K562 (cell line): Measurements from ENCODE around the gene DNAAF1. TPM values are rescaled to one million over a fixed set of nuclear protein-coding genes. Genes with fewer than 3 reads are reported as not detected.

ENCODE experiments used
- ADNP ChIP-seq: fragments of 200-800 bp; sonication (Bioruptor generic); IDR thresholded peaks from 2 replicates; pipeline ENCODE4 v1.6.1; 2016; ENCODE audit warnings: missing genetic modification characterization, missing compliant biosample characterization
- E2F6 ChIP-seq, 2 experiments: IDR thresholded peaks; 2 replicates each; pipeline ENCODE4 v1.6.1; 2011; ENCODE audit warnings: borderline replicate concordance in 1 of 2, control low read depth in 1 of 2, low read depth in 1 of 2, low read length in 1 of 2, mild to moderate bottlenecking in 1 of 2, mixed read lengths in 1 of 2, moderate library complexity in 1 of 2; ENCODE audit not compliant: insufficient read depth in 1 of 2, insufficient read length in 1 of 2, poor library complexity in 1 of 2, severe bottlenecking in 1 of 2; ENCODE audit errors: extremely low read depth in 1 of 2
- GABPA ChIP-seq: fragments of 200-800 bp; sonication (Bioruptor generic); conservative IDR thresholded peaks from 2 replicates; pipeline ENCODE4 v1.6.1; 2016; ENCODE audit warnings: low read depth, missing genetic modification characterization, missing compliant biosample characterization
- MITF ChIP-seq: IDR thresholded peaks from 2 replicates; pipeline ENCODE4 v1.6.1; 2014; ENCODE audit warnings: antibody characterized with exemption
- POLR2B ChIP-seq: fragments of 450-650 bp; IDR thresholded peaks from 2 replicates; pipeline ENCODE4 v1.6.1; 2018; ENCODE audit warnings: low read depth; ENCODE audit not compliant: partially characterized antibody
- RBM22 ChIP-seq: fragments of 200-400 bp; formaldehyde crosslinking; IDR thresholded peaks from 2 replicates; pipeline ENCODE4 v1.6.1; 2018; ENCODE audit warnings: low read length, low read depth; ENCODE audit not compliant: poor library complexity, severe bottlenecking
- SFPQ ChIP-seq: fragments of 200-400 bp; formaldehyde crosslinking; IDR thresholded peaks from 2 replicates; pipeline ENCODE4 v1.6.1; 2017; ENCODE audit warnings: mild to moderate bottlenecking, low read depth, low read length, moderate library complexity
- ZNF512 ChIP-seq: IDR thresholded peaks from 2 replicates; pipeline ENCODE4 v1.6.1; 2016; ENCODE audit warnings: missing genetic modification characterization, missing compliant biosample characterization
- ZNF766 ChIP-seq: fragments of 200-800 bp; sonication (Bioruptor generic); conservative IDR thresholded peaks from 2 replicates; pipeline ENCODE4 v1.6.1; 2016; ENCODE audit warnings: missing genetic modification characterization, missing compliant biosample characterization
- polyA plus RNA-seq, 8 experiments: library from polyadenylated mRNA; depleted of rRNA in 4 of 8; stranded (reverse) in 5 of 8; unstranded in 3 of 8; fragments of >200 nt; fragmentation: Nextera tagmentation in 2 of 8; fragmentation: Illumina TruSeq in 1 of 8; extraction: Ambion mirVana in 2 of 8; extraction: Trizol in 1 of 8; gene quantifications; 2 replicates each; pipeline versions ENCODE4 v1.2.1 to v1.2.3, GENCODE V29; 2011 to 2014; ENCODE audit warnings: inconsistent platforms in 1 of 8, missing spikeins in 1 of 8
- total RNA-seq, 7 experiments: library from RNA; depleted of rRNA in 6 of 7; stranded (reverse); fragments of >200 nt in 6 of 7; fragmentation: Illumina TruSeq in 2 of 7; extraction: Trizol in 2 of 7; gene quantifications; 2 replicates each; pipeline versions ENCODE4 v1.2.1 to v1.2.3, GENCODE V29; 2011 to 2021; ENCODE audit warnings: low replicate concordance in 1 of 7
- TF ChIP-seq, protein P1 (sequence below): sonication (generic); formaldehyde crosslinking; IDR thresholded peaks from 2 replicates; pipeline ENCODE4 v1.8.0; 2022; ENCODE audit warnings: mild to moderate bottlenecking, missing genetic modification reagents
- TF ChIP-seq, protein P2 (sequence below): sonication (generic); formaldehyde crosslinking; IDR thresholded peaks from 2 replicates; pipeline ENCODE4 v1.8.0; 2022; ENCODE audit warnings: missing genetic modification reagents, mild to moderate bottlenecking, moderate library complexity, borderline replicate concordance
- TF ChIP-seq, protein P3 (sequence below): sonication (generic); formaldehyde crosslinking; IDR thresholded peaks from 2 replicates; pipeline ENCODE4 v1.5.0; 2020; ENCODE audit warnings: missing genetic modification reagents

Gene DNAAF1
- total and polyA plus RNA-seq, 9 of the 15 experiments (the other 6 are each of a cell fraction or from before 2014, with no cell fraction given), result 0.01 TPM; not detected in 8

DNA sequence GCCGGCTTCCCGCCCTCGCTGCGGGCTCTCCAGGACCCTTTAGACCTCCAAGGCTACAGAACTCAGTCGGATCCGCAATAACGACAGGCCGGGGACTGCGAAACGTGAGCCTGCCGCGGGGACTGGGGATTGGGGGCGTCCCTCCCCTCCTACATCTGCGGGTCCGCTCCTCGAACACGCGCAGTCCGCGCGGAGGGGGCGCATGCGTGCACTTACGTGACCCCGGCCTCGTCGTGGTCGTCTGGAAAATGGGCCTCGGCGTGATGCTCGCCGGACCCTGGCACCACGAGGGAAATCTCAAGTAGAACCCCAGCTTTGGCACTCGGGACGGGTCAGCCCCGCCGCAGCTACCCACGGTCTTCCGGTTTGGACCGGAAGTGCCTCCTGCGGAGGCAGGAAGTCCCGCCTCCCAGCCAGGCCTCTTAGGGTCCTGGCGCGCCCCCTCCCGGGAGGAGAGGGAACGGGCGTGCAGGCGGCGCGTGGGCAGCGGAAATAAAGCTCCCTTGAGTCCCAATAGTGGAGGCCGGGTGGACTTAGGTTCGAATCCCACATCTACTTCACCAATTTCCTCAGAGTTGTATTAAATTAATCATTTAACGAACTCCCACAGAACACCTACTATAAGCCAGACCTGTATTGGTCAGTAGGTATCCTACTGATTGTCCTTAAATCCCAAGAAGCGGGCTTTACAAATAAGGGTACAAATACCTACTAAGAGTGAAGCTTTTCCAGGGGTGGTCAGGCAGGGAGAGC, 41.8 kb downstream of the DNAAF1 start, which contains the start of gene TAF1C (continued):
- TF ChIP-seq RBM22, result no peak
- TF ChIP-seq ZNF766 (CRISPR knock-in tag), result 0 out of 2 replicates have a peak, but pooled peaks have one; percentile 67
- TF ChIP-seq, protein P1, sequence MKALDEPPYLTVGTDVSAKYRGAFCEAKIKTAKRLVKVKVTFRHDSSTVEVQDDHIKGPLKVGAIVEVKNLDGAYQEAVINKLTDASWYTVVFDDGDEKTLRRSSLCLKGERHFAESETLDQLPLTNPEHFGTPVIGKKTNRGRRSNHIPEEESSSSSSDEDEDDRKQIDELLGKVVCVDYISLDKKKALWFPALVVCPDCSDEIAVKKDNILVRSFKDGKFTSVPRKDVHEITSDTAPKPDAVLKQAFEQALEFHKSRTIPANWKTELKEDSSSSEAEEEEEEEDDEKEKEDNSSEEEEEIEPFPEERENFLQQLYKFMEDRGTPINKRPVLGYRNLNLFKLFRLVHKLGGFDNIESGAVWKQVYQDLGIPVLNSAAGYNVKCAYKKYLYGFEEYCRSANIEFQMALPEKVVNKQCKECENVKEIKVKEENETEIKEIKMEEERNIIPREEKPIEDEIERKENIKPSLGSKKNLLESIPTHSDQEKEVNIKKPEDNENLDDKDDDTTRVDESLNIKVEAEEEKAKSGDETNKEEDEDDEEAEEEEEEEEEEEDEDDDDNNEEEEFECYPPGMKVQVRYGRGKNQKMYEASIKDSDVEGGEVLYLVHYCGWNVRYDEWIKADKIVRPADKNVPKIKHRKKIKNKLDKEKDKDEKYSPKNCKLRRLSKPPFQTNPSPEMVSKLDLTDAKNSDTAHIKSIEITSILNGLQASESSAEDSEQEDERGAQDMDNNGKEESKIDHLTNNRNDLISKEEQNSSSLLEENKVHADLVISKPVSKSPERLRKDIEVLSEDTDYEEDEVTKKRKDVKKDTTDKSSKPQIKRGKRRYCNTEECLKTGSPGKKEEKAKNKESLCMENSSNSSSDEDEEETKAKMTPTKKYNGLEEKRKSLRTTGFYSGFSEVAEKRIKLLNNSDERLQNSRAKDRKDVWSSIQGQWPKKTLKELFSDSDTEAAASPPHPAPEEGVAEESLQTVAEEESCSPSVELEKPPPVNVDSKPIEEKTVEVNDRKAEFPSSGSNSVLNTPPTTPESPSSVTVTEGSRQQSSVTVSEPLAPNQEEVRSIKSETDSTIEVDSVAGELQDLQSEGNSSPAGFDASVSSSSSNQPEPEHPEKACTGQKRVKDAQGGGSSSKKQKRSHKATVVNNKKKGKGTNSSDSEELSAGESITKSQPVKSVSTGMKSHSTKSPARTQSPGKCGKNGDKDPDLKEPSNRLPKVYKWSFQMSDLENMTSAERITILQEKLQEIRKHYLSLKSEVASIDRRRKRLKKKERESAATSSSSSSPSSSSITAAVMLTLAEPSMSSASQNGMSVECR (CRISPR knock-in tag), result peak; percentile 81
- TF ChIP-seq MITF, result no peak
- peak; percentile 42 to 62 for TF ChIP-seq E2F6 (IDR thresholded peaks at IDR 0.05; ENCODE audit: borderline replicate concordance in 1 of 2, extremely low read depth in 1 of 2, insufficient read depth in 1 of 2, insufficient read length in 1 of 2, low read depth in 1 of 2, low read length in 1 of 2, poor library complexity in 1 of 2, severe bottlenecking in 1 of 2)
- no peak for TF ChIP-seq SFPQ
- peak; percentile 98 for TF ChIP-seq ADNP (tag)
- TF ChIP-seq, protein P2, sequence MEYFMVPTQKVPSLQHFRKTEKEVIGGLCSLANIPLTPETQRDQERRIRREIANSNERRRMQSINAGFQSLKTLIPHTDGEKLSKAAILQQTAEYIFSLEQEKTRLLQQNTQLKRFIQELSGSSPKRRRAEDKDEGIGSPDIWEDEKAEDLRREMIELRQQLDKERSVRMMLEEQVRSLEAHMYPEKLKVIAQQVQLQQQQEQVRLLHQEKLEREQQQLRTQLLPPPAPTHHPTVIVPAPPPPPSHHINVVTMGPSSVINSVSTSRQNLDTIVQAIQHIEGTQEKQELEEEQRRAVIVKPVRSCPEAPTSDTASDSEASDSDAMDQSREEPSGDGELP, result peak; percentile 87
- TF ChIP-seq GABPA, result peak; percentile 100
- no peak for TF ChIP-seq ZNF512
- TF ChIP-seq, protein P3, sequence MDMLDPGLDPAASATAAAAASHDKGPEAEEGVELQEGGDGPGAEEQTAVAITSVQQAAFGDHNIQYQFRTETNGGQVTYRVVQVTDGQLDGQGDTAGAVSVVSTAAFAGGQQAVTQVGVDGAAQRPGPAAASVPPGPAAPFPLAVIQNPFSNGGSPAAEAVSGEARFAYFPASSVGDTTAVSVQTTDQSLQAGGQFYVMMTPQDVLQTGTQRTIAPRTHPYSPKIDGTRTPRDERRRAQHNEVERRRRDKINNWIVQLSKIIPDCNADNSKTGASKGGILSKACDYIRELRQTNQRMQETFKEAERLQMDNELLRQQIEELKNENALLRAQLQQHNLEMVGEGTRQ (CRISPR knock-in tag), result no peak
- peak; percentile 69 for TF ChIP-seq POLR2B
